Smooth muscle cell (in vitro differentiated cells): ENCODE data around the gene CD55. TPM values are rescaled to one million over a fixed set of nuclear protein-coding genes. Genes with fewer than 3 reads are reported as not detected.
A peak's percentile ranks its signal among the peaks of the same experiment; 100 is the strongest.

Source experiments
- DNase-seq: peaks from one replicate; lab custom pipeline; 2025; ENCODE audit not compliant: unreplicated experiment; lab: John Stamatoyannopoulos, UW
- H2AFZ ChIP-seq: fragments of 200-600 bp; sonication (generic); 2 replicates; pipeline ENCODE4 v1.6.0; 2016; ENCODE audit warnings: antibody characterized with exemption, low read depth, mild to moderate bottlenecking
- H3F3A ChIP-seq: fragments of 200-600 bp; sonication (generic); 2 replicates; pipeline ENCODE4 v1.6.0; 2017; ENCODE audit warnings: antibody characterized with exemption, low read depth
- H3K27ac ChIP-seq: fragments of 200-600 bp; sonication (generic); 2 replicates; pipeline ENCODE4 v1.5.1; 2016; ENCODE audit warnings: low read depth, mild to moderate bottlenecking
- H3K27me3 ChIP-seq: fragments of 200-600 bp; sonication (generic); 2 replicates; pipeline ENCODE4 v1.6.1; 2016; ENCODE audit warnings: low read depth, mild to moderate bottlenecking
- H3K36me3 ChIP-seq: fragments of 200-600 bp; sonication (generic); 2 replicates; pipeline ENCODE4 v1.5.1; 2016; ENCODE audit warnings: low read depth
- H3K4me1 ChIP-seq: fragments of 200-600 bp; sonication (generic); 2 replicates; pipeline ENCODE4 v1.5.1; 2016; ENCODE audit warnings: low read depth
- H3K4me2 ChIP-seq: fragments of 200-600 bp; sonication (generic); 2 replicates; pipeline ENCODE4 v1.6.0; 2016; ENCODE audit warnings: mild to moderate bottlenecking
- H3K4me3 ChIP-seq: fragments of 200-600 bp; sonication (generic); 2 replicates; pipeline ENCODE4 v1.5.1; 2016; ENCODE audit warnings: mild to moderate bottlenecking
- H3K79me2 ChIP-seq: fragments of 200-600 bp; sonication (generic); 2 replicates; pipeline ENCODE4 v1.6.0; 2016; ENCODE audit warnings: low read depth, mild to moderate bottlenecking
- H3K9ac ChIP-seq: fragments of 200-600 bp; sonication (generic); 2 replicates; pipeline ENCODE4 v1.6.0; 2016; ENCODE audit warnings: low read depth
- H3K9me3 ChIP-seq: fragments of 200-600 bp; sonication (generic); replicated peaks from 2 replicates; pipeline ENCODE4 v1.5.1; 2016; ENCODE audit warnings: low read depth
- H4K20me1 ChIP-seq: fragments of 200-600 bp; sonication (generic); 2 replicates; pipeline ENCODE4 v1.6.0; 2016; ENCODE audit warnings: low read depth
- CTCF ChIP-seq: fragments of 200-600 bp; sonication (generic); IDR thresholded peaks from 2 replicates; pipeline ENCODE4 v1.5.1; 2017; ENCODE audit warnings: borderline replicate concordance, mild to moderate bottlenecking, antibody characterized with exemption; ENCODE audit not compliant: insufficient read depth, poor library complexity, severe bottlenecking
- WGBS: methylation state at CpG from one replicate; pipeline ENCODE4 v1.1.7; 2016; ENCODE audit warnings: low lambda C conversion rate; 5-methylcytosine and 5-hydroxymethylcytosine counted together
- polyA plus RNA-seq: library from polyadenylated mRNA; unstranded; fragments of >200 nt; fragmentation: Nextera tagmentation; extraction: Ambion mirVana; gene quantifications from 2 replicates; pipeline ENCODE4 v1.2.1, GENCODE V29; 2016
- total RNA-seq: library from RNA; depleted of rRNA; stranded (reverse); fragments of >200 nt; gene quantifications from 2 replicates; pipeline ENCODE4 v1.2.3, GENCODE V29; 2014

The CD55 gene
- total and polyA plus RNA-seq, 2 experiments from 2014 or later = 23.9 to 46.5 TPM

GRCh38 chr1:207402744-207403143 lies 81.3 kb downstream of the CD55 start:
- no peak for TF ChIP-seq CTCF
- Histone ChIP-seq H3K9ac (no peak overlapping the region), H3K4me2 (no peak overlapping the region), H3K27ac (no peak overlapping the region), H3K27me3 (no peaks in the 10 kb centered on the region), H3K79me2 (no peaks in the 10 kb centered on the region), H2AFZ (no peak overlapping the region), H3K4me3 (no peak overlapping the region), H3K9me3 (no peaks in the 10 kb centered on the region), H4K20me1 (no peaks in the 10 kb centered on the region), H3K4me1 (no peaks in the 10 kb centered on the region), H3K36me3 (no peaks in the 10 kb centered on the region), H3F3A (no peaks in the 10 kb centered on the region)
- no peak for DNase-seq
- 89% methylated on average over 4 of the region's 4 CpGs for WGBS

- no peak overlapping the region for H3K4me3 ChIP-seq
- no peaks in the 10 kb centered on the region for H3F3A ChIP-seq
- no peaks in the 10 kb centered on the region for H3K36me3 ChIP-seq
- H4K20me1 ChIP-seq = no peaks in the 10 kb centered on the region
- no peaks in the 10 kb centered on the region for H3K4me1 ChIP-seq
- H3K27ac ChIP-seq = no peak overlapping the region
- peaks cover 8% of the 10 kb centered on the region for H3K27me3 ChIP-seq
- no peaks in the 10 kb centered on the region for H3K9me3 ChIP-seq
- TF ChIP-seq CTCF = peak; percentile 85
- H2AFZ ChIP-seq = no peak overlapping the region
- WGBS = 83% methylated on average over 6 of the region's 6 CpGs
- no peaks in the 10 kb centered on the region for H3K79me2 ChIP-seq
- DNase-seq = no peak
- no peak overlapping the region for H3K9ac ChIP-seq
- no peak overlapping the region for H3K4me2 ChIP-seq
Measured at GRCh38 chr1:207404849-207405525, 83.5 kb downstream of the CD55 start.

- Histone ChIP-seq H3K4me3 (no peak overlapping the region), H3F3A (no peaks in the 10 kb centered on the region), H4K20me1 (no peaks in the 10 kb centered on the region), H3K4me2 (no peak overlapping the region), H3K27ac (no peak overlapping the region), H3K36me3 (no peaks in the 10 kb centered on the region), H3K9me3 (no peaks in the 10 kb centered on the region), H3K4me1 (no peaks in the 10 kb centered on the region), H3K79me2 (no peaks in the 10 kb centered on the region), H2AFZ (no peak overlapping the region), H3K9ac (no peak overlapping the region), H3K27me3 (peaks cover 8% of the 10 kb centered on the region)
- no peak for TF ChIP-seq CTCF
- no peak for DNase-seq
Measured at GRCh38 chr1:207405814-207406213, 84.3 kb downstream of the CD55 start.

GRCh38 chr1:207407655-207408260 lies 86.3 kb downstream of the CD55 start:
- H3F3A ChIP-seq = no peaks in the 10 kb centered on the region
- no peak overlapping the region for H3K9ac ChIP-seq
- no peak overlapping the region for H3K4me3 ChIP-seq
- 34% methylated on average over 1 of the region's 1 CpG for WGBS
- no peaks in the 10 kb centered on the region for H3K9me3 ChIP-seq
- peaks cover 8% of the 10 kb centered on the region for H3K27me3 ChIP-seq
- no peak overlapping the region for H2AFZ ChIP-seq
- no peaks in the 10 kb centered on the region for H4K20me1 ChIP-seq
- no peaks in the 10 kb centered on the region for H3K4me1 ChIP-seq
- TF ChIP-seq CTCF = no peak
- no peak overlapping the region for H3K27ac ChIP-seq
- H3K4me2 ChIP-seq = no peak overlapping the region
- no peaks in the 10 kb centered on the region for H3K36me3 ChIP-seq
- no peaks in the 10 kb centered on the region for H3K79me2 ChIP-seq
- DNase-seq = no peak
